Iris pigment epithelial cell (primary cell): ENCODE results near the gene SERHL2.
"Not testable (repeated sequence)": the region's sequence is repeated elsewhere in the genome, so short reads cannot be mapped to it uniquely, and the experiment has no call there.

Experiments
- DNase-seq: peaks from one replicate; pipeline ENCODE4 v3.0.0-alpha.2; 2011; ENCODE audit warnings: low read depth

Gene SERHL2

DNA sequence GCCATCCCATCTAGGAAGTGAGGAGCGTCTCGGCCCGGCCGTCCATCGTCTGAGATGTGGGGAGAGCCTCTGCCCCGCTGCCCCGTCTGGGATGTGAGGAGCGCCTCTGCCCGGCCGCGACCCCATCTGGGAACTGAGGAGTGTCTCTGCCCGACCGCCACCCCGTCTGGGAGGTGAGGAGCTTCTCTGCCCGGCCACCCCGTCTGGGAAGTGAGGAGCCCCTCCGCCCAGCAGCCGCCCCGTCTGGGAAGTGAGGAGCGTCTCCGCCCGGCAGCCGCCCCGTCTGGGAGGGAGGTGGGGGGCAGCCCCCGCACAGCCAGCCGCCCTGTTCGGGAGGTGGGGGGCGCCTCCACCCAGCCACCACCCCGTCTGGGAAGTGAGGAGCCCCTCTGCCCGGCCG is 53.9 kb downstream of the SERHL2 start:
- DNase-seq: not testable (repeated sequence)

DNA sequence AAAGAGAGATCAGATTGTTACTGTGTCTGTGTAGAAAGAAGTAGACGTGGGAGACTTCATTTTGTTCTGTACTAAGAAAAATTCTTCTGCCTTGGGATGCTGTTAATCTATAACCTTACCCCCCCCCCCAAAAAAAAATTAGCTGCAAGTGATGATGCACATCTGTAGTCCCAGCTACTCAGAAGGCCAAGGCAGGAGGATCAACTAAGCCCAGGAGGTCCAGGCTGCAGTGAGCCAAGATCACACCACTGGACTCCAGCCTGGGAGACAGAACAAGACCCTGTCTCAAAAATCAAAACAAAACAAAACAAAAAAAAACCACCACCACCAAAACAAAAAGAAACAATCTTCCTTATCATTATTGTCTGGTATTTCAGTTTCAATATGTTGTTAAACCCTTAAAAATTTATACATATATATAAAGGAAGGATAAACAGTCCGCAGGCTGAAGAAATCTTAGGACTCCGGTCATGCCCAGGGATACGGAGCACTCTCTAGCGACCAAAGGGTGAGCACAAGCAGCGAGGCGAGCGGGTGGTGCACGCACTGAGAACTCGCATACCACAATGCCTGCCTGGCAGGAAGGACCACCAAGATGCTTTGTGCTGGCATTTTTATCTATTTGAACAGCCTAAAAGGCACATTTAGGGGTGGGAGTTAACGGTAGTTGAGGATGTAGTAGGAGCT is 54.5 kb downstream of the SERHL2 start:
- no peak for DNase-seq

DNA sequence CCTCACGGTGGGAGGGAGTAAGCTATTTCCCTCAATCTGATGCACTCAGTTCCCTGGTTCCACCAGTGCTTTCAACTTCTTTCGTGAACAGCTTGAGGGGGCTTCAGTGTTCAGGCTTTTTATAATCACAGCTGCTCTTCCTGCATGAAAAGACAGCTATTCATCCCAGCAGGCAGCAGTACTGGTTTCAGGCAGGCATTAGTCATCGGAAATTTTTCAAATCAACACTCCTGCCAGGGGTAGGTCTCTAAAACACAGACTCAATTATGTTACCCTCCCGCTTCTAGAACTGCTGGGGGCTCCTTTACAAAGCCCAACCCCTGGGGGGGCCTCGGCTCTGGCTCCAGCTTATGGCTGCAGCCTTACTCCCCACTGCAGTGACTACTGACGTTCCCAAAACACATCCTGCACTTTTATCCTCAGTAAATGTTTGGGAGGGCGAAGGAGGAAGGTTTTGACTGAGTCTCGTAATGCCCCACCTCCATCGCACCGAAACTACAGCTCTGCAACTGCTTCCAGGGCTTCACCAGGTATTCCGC is 55.1 kb downstream of the SERHL2 start:
- peak; percentile 75 for DNase-seq

DNA sequence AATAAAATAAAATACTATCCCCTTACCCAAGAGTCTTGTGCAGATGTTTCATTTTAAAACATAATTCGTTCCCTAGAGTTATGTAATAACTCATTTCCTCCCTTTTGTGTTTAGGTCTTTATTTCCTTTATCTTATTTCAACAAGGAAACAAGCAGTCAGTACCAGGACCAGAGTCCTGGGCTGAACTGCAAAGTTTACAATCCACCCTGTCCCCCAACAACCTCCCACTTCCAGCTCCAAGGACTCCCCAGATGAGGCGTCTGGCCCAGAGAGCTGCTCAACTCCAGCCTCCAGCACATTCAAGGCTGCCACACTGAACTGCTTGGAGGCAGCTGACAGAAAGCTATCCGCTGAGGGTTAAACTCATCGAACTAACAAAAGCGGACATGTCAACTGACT is 56.4 kb downstream of the SERHL2 start:
- no peak for DNase-seq

DNA sequence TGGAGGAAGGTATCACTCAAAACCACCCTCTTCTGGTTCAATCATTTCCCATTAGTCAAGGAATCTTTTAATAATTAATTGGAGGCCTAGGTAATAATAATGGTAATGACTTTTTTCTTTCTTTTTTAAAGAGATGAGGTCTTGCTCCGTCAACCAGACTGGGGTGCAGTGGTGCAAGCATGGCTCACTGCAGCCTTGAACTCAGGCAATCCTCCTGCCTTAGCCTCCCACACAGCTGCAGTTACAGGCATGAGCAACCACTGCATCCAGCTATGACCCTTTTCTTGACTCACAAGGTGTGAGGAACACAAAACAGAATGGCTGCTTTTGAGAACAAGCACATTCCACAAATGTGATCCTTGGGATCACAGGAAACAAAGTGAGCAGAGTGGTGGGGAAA is 57.3 kb downstream of the SERHL2 start:
- DNase-seq: peak; percentile 31

DNA sequence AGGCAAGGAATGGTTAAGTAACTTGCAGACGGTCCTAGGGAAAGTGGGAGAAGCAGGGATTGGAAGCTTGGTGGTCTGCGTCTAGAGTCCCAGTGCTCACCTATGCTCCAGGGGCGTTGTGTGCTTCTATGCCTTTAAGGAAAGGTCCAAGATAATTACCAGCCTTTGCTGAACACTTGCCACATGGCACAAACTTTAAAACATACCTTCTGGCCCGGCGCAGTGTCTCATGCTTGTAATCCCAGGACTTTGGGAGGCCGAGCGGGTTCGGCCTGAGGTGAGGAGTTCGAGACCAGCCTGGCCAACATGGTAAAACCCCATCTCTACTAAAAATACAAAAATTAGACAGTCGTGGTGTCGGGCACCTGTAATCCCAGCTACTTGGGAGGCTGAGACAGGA is 58.6 kb downstream of the SERHL2 start:
- DNase-seq: no peak

DNA sequence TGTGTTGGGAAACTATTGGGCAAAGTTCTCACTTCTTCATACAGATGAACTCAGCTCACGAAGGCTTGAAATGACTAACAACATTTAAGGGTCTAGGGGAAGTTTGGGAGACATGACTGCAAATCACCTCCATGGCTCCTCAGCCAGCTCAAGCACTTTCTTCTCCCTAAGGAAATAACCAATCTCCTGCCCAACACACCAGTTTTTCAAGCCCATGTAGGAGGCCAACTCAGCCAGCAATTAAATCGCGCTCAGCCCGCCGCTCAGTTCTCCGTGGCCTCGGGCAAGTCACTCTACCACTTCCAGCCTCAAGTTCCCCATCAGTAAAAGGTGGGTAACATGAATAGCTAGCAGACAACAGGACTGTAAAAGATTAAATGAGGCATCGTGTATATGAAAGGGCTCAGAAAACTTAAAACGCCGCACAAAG is 60.1 kb downstream of the SERHL2 start:
- DNase-seq: peak; percentile 33

DNA sequence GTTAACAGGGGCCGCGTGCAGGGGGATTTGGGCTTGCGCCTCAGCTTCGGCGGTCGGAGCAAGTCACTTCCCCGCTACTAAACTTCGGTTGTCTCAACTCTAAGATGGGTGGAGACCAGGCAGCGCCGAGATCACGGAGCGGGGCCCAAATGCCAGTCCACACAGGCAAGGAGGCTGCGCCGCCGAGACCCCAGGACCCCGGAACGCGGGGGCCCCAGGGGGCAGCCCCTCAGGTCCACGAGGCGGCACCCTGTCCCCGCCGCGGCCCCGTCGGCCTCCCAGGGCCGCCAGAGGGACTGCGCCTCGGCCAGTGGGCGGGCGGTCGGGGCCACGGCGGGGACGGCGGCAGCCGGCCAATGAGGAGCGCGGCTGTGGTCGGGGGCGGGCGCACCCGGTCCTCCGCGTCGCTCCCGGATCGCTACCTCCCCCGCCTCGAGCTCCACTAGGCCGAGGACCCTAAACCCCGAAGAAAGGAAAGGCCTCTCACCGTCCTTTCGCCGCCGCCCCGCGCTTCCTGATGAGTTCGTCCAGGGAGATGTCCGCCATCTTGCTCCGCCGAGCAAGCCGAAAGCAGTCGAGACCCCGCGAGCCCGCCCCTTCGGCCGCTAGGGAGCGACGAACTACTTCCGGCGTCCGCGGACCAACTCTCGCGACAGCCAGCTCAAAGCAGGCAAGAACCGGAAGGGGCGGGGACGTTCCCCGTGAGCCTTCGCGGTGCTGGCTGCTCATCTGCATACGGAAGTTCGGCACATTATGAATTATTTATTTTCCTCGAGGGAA is 60.7 kb downstream of the SERHL2 start, which contains the start of gene POLDIP3:
Gene POLDIP3, minus strand, starts transcription at position 572 of the 780 bp plus-strand sequence. Its CDS starts 26 bp downstream, at position 546.
- DNase-seq: peak; percentile 98

DNA sequence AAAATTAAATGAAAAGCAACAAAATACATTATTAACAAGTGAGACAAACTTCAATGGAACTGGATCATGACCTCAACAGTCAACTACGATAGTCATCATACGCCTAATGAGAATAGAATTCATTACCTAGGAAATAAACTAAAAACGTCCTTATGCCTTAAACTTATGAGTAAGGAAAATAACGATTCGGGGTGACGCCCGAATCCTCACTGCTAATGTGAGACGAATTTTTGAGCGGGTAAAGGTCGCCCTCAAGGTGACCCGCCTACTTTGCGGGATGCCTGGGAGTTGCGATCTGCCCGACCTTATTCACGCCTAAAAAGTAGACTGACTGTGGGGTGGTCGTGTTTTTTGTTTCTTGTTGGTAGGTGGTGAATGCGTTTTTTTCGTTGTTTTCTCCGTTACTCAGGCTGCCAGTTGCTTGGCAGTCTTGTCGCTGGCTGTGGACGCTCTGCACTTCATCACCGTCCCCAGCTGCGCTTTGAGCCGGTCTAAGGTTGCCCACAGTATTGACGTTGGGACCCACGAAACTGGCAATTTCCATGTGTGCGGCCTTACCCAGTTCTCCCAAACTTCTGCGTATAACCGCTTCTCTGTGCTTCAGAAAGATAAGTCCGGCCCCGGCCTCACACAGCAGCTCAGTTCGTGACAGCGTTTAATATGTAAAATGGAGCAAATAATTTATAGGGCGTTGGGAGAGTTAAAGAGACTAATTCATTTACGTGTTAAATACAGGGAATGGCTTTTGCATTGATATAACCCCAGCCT is 61.5 kb downstream of the SERHL2 start:
- peak; percentile 99 for DNase-seq

DNA sequence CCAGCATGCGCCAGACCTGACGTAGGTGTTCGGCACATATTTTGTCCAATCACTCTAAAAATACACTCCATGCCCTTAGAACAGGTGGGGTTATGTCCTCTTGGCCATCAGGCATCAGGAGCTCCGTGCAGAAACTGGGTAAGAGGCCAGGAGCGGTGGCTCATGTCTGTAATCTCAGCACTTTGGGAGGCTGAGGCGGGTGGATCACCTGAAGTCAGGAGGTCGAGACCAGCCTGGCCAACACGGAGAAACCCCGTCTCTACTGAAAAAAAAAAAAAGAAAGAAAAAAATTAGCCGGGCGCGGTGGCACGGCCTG is 62.1 kb downstream of the SERHL2 start:
- DNase-seq: not testable (repeated sequence)

DNA sequence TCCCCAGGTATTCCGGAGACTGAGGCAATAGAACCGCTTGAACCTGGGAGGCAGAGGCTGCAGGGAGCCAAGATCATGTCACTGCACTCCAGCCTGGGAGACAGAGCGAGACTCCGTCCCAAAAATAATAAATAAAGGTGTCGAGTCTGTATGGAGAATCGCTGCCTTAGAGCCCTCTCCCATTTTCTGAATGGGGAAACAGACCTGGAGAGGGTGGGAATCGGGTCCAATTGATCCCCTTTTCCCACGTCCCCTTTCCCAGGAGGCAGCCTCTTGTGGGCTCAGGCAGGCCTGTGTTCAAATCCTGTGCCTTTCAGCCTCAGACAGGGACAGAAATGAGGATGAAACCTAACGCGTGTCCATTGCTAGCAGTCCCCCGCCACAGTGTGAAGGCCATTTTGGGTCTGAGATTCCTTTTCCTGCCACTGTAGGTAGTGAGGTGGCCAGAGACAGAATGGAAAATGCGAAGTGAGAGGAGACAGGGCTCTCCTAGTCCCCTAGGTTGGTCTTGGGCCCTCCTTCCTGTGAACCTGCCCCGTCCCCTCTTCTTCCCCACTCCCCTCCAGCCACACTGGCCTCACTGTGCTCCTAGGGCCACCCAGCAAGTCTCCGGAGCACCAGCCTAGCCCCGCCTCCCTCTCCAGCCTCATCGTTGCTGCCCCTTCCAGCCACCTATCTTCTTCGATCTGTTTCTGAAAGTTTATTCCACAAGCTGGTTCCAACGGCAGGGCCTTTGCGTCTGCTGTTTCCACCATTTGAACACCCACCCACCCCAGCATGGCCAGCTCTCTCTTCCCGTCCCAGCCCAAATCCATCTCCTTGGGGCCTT is 63.6 kb downstream of the SERHL2 start:
- DNase-seq: no peak

DNA sequence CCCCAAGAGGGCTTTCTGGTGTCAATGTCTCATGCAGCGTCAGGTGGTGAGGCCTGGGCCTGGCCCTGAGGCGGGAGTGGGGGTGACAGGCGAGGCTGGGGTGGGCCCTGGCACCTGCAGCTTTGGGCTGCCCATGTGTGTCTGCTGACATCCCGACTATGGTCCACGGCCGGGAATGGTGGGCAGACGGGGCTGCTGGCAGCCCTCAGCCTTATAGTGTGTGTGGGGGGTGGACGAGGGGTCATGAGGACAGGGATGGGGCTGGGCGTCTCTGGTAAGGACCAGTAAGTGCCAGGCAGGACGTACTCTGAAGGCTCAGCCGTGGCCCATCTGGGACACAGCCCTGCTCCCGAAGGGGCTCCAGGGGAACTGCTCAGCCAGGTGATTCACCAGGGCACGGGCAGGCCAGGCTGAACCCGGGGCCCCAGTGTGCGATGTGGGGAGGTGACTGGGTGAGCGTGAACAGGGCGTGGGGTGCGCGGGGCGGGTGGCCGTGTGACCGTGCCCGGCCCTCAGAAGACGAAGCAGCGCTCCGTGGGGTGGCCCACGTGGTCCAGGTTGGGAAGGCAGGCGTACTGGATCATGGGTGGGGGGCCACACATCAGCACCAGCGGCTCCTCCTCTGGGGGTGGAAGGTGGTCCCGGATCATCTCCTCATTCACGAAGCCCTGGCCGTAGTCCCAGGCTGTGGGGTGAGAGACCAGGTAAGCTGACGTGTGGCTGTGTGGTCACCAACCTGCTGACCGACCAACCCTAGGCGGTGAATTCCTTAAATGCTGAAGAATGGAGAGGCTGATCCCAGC is 65.7 kb downstream of the SERHL2 start:
- DNase-seq: no peak

DNA sequence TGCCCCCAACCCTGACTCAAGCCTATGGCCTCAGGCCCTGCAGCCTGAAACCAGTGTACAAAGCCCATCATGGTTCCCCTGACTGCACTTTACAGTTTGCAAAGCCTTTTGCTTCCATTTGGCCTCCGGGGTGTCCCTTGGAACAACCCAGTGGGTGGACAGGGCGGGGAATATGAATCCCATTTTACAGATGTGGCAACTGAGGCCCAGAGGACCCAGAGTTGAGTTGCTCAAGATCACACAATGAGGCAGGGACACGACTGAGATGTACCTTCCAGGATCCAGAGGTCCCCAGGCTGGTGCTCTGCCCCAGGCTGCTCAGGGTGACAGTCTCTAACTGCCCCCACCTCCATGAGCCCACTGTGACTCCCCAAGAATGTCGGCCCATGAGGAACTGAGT is 66.3 kb downstream of the SERHL2 start:
- DNase-seq: no peak

DNA sequence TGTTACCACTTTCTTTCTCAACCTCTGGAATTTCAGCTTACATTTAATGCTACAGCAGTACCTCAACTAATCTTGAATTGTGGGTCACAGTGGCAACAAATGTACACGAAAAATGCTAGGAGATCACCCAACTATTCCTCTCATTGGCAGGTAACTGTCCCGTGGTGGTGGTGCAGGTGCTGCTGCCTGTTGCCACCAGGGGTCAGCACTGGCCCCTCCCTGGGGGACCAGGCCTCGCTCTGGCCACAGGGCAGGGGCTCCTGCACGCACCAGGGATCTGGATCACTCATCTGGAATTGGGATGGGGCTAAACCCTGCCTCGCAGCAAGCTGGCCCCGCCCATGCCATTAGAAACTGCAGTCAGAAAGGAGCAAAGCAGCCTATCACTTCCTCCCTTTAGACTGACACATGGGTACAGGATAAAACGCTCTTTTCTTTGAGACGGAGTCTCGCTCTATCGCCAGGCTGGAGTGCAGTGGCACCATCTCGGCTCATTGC is 67.8 kb downstream of the SERHL2 start:
- peak; percentile 40 for DNase-seq

DNA sequence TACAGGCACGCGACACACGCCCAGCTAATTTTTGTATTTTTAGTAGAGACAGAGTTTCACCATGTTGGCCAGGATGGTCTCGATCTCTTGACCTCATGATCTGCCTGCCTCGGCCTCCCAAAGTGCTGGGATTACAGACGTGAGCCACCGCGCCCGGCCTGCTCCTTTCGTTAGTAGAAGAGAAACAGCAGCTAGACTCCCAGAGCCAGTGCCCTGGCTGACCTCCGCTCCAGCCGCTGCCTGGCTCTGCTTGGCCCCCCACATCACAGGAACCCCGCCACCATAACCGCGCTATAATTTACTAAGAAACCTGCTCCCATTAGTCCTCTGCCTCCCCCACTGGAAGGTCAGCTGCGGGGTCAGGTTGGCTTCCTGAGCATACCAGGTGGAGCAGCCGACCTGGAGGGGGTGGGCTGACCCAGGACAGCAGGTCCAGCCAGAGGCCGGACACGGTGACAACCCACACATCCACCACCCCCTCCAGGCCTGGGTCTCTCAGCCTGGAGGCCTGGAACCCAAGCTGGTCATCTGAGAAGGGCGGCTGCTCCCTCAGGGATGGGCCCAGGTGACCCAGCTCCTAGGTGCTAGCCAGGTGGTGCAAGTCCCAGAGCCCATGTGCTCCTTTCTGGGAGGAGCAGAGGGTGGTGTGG is 68.4 kb downstream of the SERHL2 start:
- no peak for DNase-seq

DNA sequence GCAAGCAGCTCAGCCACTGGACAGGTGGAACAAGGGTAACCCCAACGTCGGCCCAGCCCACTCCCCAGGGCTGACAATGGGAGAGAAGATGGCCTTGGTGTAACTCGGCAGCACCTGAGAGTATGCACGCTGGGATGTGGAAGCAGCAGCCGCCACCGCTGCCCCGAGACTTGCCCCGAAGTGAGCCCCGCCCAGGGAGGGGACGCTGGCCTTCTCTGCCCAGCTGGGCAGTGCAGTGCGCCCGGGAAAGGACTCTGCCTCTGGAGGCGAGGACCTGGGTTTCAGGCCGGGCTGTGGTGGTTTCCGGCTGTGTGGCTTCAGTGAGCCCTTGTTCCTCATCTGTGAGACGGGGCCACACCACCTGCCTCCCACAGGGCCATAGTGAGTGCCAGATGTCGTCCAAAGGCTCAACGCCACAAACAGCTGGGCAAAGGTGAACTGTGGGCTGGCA is 69.6 kb downstream of the SERHL2 start:
- DNase-seq: no peak
